ENCODE measurements around the gene FEM1C. TPM values are rescaled to one million over a fixed set of nuclear protein-coding genes. Genes with fewer than 3 reads are reported as not detected.

Gene FEM1C
- total RNA-seq, 1 donor from 2014 or later: 18.4 TPM

DNA sequence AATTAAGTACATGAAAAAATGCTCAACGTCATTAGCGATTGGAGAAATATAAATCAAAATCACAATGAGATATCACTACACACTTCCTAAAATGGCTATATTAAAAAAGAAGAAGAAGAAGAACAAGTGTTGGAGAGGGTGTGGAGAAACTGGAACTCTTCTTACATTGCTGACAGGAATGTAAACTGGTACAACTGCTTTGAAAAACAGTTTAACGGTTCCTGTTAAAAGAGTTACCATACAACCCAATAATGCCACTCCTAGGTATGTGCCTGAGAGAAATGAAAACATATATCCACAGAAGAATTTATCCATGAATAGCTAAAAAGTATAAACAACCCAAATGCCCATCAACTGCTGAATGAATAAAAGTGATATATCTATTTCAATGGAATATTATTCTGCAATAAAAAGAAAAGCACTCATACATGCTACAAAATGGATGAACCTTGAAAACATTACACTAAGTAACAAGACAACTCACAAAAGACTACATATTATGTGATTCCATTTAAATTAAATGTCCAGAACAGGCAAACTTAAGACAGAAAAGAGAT, 9.0 kb downstream of the FEM1C start:
- Mint-ChIP-seq H3K27ac (peak overlapping the region; percentile 79), H3K4me1 (ENCODE audit: low read depth) (peaks cover 27% of the 10 kb centered on the region), H3K36me3 (ENCODE audit: insufficient read depth) (peaks cover 43% of the 10 kb centered on the region), H3K4me3 (ENCODE audit: low read depth) (no peak overlapping the region), H3K27me3 (no peaks in the 10 kb centered on the region), H3K9me3 (ENCODE audit: low read depth) (peaks cover 8% of the 10 kb centered on the region)
- no peak for DNase-seq (ENCODE audit: low spot score, unreplicated experiment)
- TF ChIP-seq, protein P1, sequence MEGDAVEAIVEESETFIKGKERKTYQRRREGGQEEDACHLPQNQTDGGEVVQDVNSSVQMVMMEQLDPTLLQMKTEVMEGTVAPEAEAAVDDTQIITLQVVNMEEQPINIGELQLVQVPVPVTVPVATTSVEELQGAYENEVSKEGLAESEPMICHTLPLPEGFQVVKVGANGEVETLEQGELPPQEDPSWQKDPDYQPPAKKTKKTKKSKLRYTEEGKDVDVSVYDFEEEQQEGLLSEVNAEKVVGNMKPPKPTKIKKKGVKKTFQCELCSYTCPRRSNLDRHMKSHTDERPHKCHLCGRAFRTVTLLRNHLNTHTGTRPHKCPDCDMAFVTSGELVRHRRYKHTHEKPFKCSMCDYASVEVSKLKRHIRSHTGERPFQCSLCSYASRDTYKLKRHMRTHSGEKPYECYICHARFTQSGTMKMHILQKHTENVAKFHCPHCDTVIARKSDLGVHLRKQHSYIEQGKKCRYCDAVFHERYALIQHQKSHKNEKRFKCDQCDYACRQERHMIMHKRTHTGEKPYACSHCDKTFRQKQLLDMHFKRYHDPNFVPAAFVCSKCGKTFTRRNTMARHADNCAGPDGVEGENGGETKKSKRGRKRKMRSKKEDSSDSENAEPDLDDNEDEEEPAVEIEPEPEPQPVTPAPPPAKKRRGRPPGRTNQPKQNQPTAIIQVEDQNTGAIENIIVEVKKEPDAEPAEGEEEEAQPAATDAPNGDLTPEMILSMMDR (IDR thresholded peaks at IDR 0.05; ENCODE audit: unreplicated experiment): no peak

DNA sequence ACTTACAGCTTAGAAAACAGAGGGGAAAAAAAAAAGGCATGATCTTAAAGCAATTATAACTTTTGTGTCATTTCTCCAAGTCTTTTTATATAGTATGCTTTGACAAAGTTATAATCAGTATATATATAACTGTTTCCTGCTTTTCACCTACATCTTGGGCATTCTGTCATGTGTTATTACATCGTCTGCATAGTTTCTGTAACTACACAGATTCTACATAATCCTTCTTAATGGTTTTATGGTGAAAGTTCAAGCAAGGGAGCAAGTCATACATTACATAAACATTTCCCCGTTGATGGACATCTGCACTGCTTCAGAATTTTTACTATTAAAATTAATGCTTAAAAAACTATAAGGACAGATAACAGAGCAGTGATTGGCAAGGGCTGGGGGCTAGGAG, 12.1 kb downstream of the FEM1C start:
- Mint-ChIP-seq H3K4me1 (ENCODE audit: low read depth) (peaks cover 11% of the 10 kb centered on the region), H3K36me3 (ENCODE audit: insufficient read depth) (peaks cover 30% of the 10 kb centered on the region), H3K27me3 (no peaks in the 10 kb centered on the region), H3K9me3 (ENCODE audit: low read depth) (peaks cover 8% of the 10 kb centered on the region), H3K27ac (no peak overlapping the region), H3K4me3 (ENCODE audit: low read depth) (no peak overlapping the region)
- DNase-seq (ENCODE audit: low spot score, unreplicated experiment): no peak
- TF ChIP-seq, protein P1 (IDR thresholded peaks at IDR 0.05; ENCODE audit: unreplicated experiment): no peak

DNA sequence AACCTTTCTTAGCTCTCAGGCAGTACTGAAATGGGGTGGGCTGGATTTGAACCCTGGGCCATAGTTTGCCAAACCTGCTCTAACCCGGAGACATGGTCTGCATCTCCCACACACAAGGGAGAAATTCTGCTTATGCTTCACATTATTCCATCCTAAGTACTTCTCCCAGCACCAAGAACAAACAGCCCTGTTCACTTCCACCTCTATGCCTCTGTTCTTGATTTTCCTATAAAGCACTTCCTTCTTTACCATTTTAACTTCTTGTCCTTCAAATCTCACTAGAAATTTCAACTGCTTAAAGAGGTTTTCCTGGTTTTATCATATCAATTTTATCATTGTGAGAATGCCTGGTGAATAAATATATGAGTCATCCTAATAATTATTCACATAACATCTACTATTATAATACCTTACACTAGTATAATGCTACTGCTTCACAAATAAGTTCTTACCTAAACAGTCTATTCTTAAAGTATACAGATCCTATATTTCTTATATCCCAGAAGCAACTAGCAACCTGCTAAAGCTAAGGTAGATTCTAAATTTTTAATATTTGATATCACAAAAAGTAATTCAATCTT, 12.7 kb downstream of the FEM1C start:
- H3K27me3 Mint-ChIP-seq: no peaks in the 10 kb centered on the region
- no peak overlapping the region for H3K27ac Mint-ChIP-seq
- peaks cover 8% of the 10 kb centered on the region for H3K9me3 Mint-ChIP-seq (ENCODE audit: low read depth)
- peaks cover 8% of the 10 kb centered on the region for H3K4me1 Mint-ChIP-seq (ENCODE audit: low read depth)
- no peak overlapping the region for H3K4me3 Mint-ChIP-seq (ENCODE audit: low read depth)
- peaks cover 24% of the 10 kb centered on the region for H3K36me3 Mint-ChIP-seq (ENCODE audit: insufficient read depth)
- TF ChIP-seq, protein P1 (IDR thresholded peaks at IDR 0.05; ENCODE audit: unreplicated experiment): no peak
- no peak for DNase-seq (ENCODE audit: low spot score, unreplicated experiment)

DNA sequence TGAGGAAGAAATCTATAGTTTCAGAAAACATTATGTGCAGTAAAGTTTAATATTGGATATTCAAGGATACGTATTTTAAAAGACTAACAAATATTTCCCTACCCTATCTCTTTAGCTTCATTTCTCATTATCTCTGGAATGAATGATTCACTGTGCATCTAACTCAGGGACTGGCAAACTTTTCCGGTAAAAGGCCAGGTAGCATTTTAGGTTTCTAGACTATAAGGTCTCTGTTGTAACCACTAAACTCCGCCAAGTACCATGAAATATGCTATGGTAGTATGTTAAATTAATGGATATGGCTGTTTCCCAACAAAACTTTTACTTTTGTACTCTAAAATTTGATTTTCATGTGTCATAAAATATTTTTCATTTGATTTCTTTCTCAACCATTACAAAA, 13.2 kb downstream of the FEM1C start:
- TF ChIP-seq, protein P1 (IDR thresholded peaks at IDR 0.05; ENCODE audit: unreplicated experiment): no peak
- Mint-ChIP-seq H3K27ac (no peak overlapping the region), H3K9me3 (ENCODE audit: low read depth) (peaks cover 8% of the 10 kb centered on the region), H3K27me3 (no peaks in the 10 kb centered on the region), H3K36me3 (ENCODE audit: insufficient read depth) (peaks cover 21% of the 10 kb centered on the region), H3K4me1 (ENCODE audit: low read depth) (peaks cover 8% of the 10 kb centered on the region), H3K4me3 (ENCODE audit: low read depth) (no peak overlapping the region)
- DNase-seq (ENCODE audit: low spot score, unreplicated experiment): no peak

DNA sequence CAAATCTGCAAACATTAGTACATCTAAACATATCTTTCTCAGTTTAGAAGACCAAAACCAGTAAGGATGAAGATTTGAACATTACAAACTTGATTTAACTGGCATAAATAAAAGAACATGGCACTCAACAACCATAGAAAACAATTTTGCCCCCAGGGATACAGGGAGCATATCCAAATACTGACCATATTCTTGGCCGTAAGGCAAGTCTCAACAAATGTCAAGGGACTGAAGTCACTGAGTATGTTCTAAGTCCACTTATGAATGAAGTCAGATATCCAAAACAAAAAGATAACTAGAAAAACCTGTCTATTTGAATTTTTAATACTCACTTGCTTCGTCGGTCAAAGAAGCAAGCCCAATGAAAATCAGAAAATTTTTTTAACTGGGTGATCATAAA, 14.1 kb downstream of the FEM1C start:
- Mint-ChIP-seq H3K4me1 (ENCODE audit: low read depth) (peaks cover 10% of the 10 kb centered on the region), H3K4me3 (ENCODE audit: low read depth) (no peak overlapping the region), H3K27ac (no peak overlapping the region), H3K36me3 (ENCODE audit: insufficient read depth) (peaks cover 14% of the 10 kb centered on the region), H3K27me3 (no peaks in the 10 kb centered on the region), H3K9me3 (ENCODE audit: low read depth) (peaks cover 3% of the 10 kb centered on the region)
- TF ChIP-seq, protein P1 (IDR thresholded peaks at IDR 0.05; ENCODE audit: unreplicated experiment): no peak
- no peak for DNase-seq (ENCODE audit: low spot score, unreplicated experiment)

Data from progenitor cell of endocrine pancreas (in vitro differentiated cells).